ENCODE data around the gene BPHL.
"Not testable (repeated sequence)": the region's sequence is repeated elsewhere in the genome, so short reads cannot be mapped to it uniquely, and the experiment has no call there.

BPHL gene

GRCh38 chr6:3157131-3157933, 38.8 kb downstream of the BPHL start, which contains the start of gene TUBB2A:
Gene TUBB2A, minus strand, starts transcription at chr6:3157544. Its CDS starts 81 bp downstream, at chr6:3157463.
- peak; percentile 77 for DNase-seq

- DNase-seq = peak; percentile 70 to 78
Measured at GRCh38 chr6:3159805-3160781, 41.6 kb downstream of the BPHL start.

- peak in 1 of 2 experiments; percentile 33 for DNase-seq
Measured at GRCh38 chr6:3162067-3162497, 43.6 kb downstream of the BPHL start.

- peak; percentile 69 to 76 for DNase-seq
Measured at GRCh38 chr6:3162565-3163247, 44.2 kb downstream of the BPHL start.

- DNase-seq = peak in 1 of 2 experiments; percentile 38
Measured at GRCh38 chr6:3163248-3163594, 44.7 kb downstream of the BPHL start.

GRCh38 chr6:3164388-3164787, 45.9 kb downstream of the BPHL start:
- DNase-seq = no peak

- no peak for DNase-seq
Measured at GRCh38 chr6:3165631-3166534, 47.4 kb downstream of the BPHL start.

- not testable (repeated sequence) for DNase-seq
Measured at GRCh38 chr6:3166535-3167225, 48.2 kb downstream of the BPHL start.

GRCh38 chr6:3168046-3168445, 49.5 kb downstream of the BPHL start:
- not testable (repeated sequence) for DNase-seq

- DNase-seq = not testable (repeated sequence)
Measured at GRCh38 chr6:3170676-3171075, 52.2 kb downstream of the BPHL start.

GRCh38 chr6:3171313-3172175, 53.0 kb downstream of the BPHL start:
- DNase-seq = not testable (repeated sequence)

GRCh38 chr6:3172789-3173188, 54.3 kb downstream of the BPHL start:
- not testable (repeated sequence) for DNase-seq

- DNase-seq = not testable (repeated sequence)
Measured at GRCh38 chr6:3173636-3174089, 55.2 kb downstream of the BPHL start.

GRCh38 chr6:3175715-3176402, 57.3 kb downstream of the BPHL start:
- DNase-seq = no peak

- DNase-seq = no peak
Measured at GRCh38 chr6:3176562-3177355, 58.2 kb downstream of the BPHL start.

GRCh38 chr6:3178666-3179065, 60.2 kb downstream of the BPHL start:
- not testable (repeated sequence) for DNase-seq

GRCh38 chr6:3179945-3180344, 61.4 kb downstream of the BPHL start:
- DNase-seq = not testable (repeated sequence)

GRCh38 chr6:3181105-3181504, 62.6 kb downstream of the BPHL start:
- DNase-seq = no peak

Measured in NCI-H2081 (cell line).